CD14-positive monocyte (primary cell): ENCODE results near the gene CDH5. TPM values are rescaled to one million over a fixed set of nuclear protein-coding genes. Genes with fewer than 3 reads are reported as not detected.

ENCODE experiments used
- DNase-seq, 3 donors: peaks; one replicate each; pipeline ENCODE4 v3.0.0-alpha.2; 2011 to 2022
- H2AFZ ChIP-seq: 2 replicates; pipeline ENCODE4 v1.6.0; 2012; ENCODE audit warnings: mild to moderate bottlenecking, low read depth, low read length, inconsistent platforms; ENCODE audit not compliant: insufficient read depth, poor library complexity, severe bottlenecking
- H3K27ac ChIP-seq, 2 donors: 1 replicate in 1 of 2; 2 replicates in 1 of 2; pipeline ENCODE4 v1.5.1; 2012 to 2013; ENCODE audit warnings: low read length in 2 of 2, control low read depth in 1 of 2, inconsistent platforms in 1 of 2, low read depth in 1 of 2, mild to moderate bottlenecking in 1 of 2
- H3K27me3 ChIP-seq, 2 donors: one replicate each; pipeline versions ENCODE4 v1.6.0 to v1.6.1; 2011 to 2013; ENCODE audit warnings: low read length in 2 of 2; ENCODE audit not compliant: control insufficient read depth in 2 of 2, insufficient read depth in 2 of 2
- H3K36me3 ChIP-seq, 2 donors: replicated peaks in 1 of 2; 1 replicate in 1 of 2; 2 replicates in 1 of 2; pipeline versions ENCODE4 v1.5.1 to v1.6.1; 2012 to 2013; ENCODE audit warnings: low read length in 2 of 2, control low read depth in 1 of 2, inconsistent platforms in 1 of 2, mild to moderate bottlenecking in 1 of 2; ENCODE audit not compliant: insufficient read depth in 2 of 2, control insufficient read depth in 1 of 2
- H3K4me1 ChIP-seq, 2 donors: 1 replicate in 1 of 2; 2 replicates in 1 of 2; pipeline versions ENCODE4 v1.5.1 to v1.6.1; 2012 to 2013; ENCODE audit warnings: low read length in 2 of 2, control low read depth in 1 of 2, inconsistent platforms in 1 of 2, mild to moderate bottlenecking in 1 of 2, moderate library complexity in 1 of 2; ENCODE audit not compliant: insufficient read depth in 2 of 2, control insufficient read depth in 1 of 2
- H3K4me2 ChIP-seq: replicated peaks from 2 replicates; pipeline ENCODE3; 2012; ENCODE audit warnings: low read length, moderate library complexity, mild to moderate bottlenecking; ENCODE audit not compliant: poor library complexity, severe bottlenecking; ENCODE audit errors: extremely low read depth
- H3K4me3 ChIP-seq, 3 experiments: fragments of 200-600 bp in 1 of 3; sonication (generic) in 1 of 3; replicated peaks in 1 of 3; 1 replicate in 2 of 3; 2 replicates in 1 of 3; pipeline ENCODE4 v1.5.1; 2011 to 2013; ENCODE audit warnings: low read length in 3 of 3, mild to moderate bottlenecking in 3 of 3, control low read depth in 2 of 3, low read depth in 2 of 3, inconsistent platforms in 1 of 3, moderate library complexity in 1 of 3
- H3K79me2 ChIP-seq: 2 replicates; pipeline ENCODE4 v1.6.0; 2012; ENCODE audit warnings: mild to moderate bottlenecking, control low read depth, inconsistent platforms, low read length, moderate library complexity; ENCODE audit not compliant: insufficient read depth
- H3K9ac ChIP-seq: 2 replicates; pipeline ENCODE4 v1.6.0; 2017; ENCODE audit warnings: low read length, mild to moderate bottlenecking; ENCODE audit not compliant: insufficient read depth, poor library complexity, severe bottlenecking
- H3K9me3 ChIP-seq, 2 donors: replicated peaks in 1 of 2; 1 replicate in 1 of 2; 2 replicates in 1 of 2; pipeline versions ENCODE4 v1.5.1 to v1.6.1; 2012 to 2013; ENCODE audit warnings: low read length in 2 of 2, control low read depth in 1 of 2; ENCODE audit not compliant: control insufficient read depth in 1 of 2, insufficient read depth in 1 of 2
- H4K20me1 ChIP-seq: 2 replicates; pipeline ENCODE4 v1.6.0; 2012; ENCODE audit warnings: mild to moderate bottlenecking, low read length, control low read depth, moderate library complexity; ENCODE audit not compliant: insufficient read depth
- H3K27ac Mint-ChIP-seq, 7 donors: one replicate each; pipeline ENCODE4 v1.8.0; 2020; ENCODE audit warnings: mild to moderate bottlenecking in 7 of 7, mixed read lengths in 7 of 7, moderate library complexity in 6 of 7, inconsistent platforms in 2 of 7
- H3K27me3 Mint-ChIP-seq, 3 donors: one replicate each; pipeline ENCODE4 v1.8.0; 2021 to 2022; ENCODE audit warnings: low read depth in 3 of 3, mild to moderate bottlenecking in 3 of 3, mixed read lengths in 3 of 3, moderate library complexity in 3 of 3, inconsistent platforms in 1 of 3
- H3K36me3 Mint-ChIP-seq, 2 donors: one replicate each; pipeline ENCODE4 v1.8.0; 2020; ENCODE audit warnings: mixed read lengths in 2 of 2, inconsistent platforms in 1 of 2, mild to moderate bottlenecking in 1 of 2
- H3K4me1 Mint-ChIP-seq: one replicate; pipeline ENCODE4 v1.8.0; 2020; ENCODE audit warnings: mild to moderate bottlenecking, mixed read lengths
- H3K4me3 Mint-ChIP-seq, 2 donors: one replicate each; pipeline ENCODE4 v1.8.0; 2020; ENCODE audit warnings: mild to moderate bottlenecking in 2 of 2, mixed read lengths in 2 of 2, moderate library complexity in 1 of 2
- H3K9me3 Mint-ChIP-seq, 7 donors: one replicate each; pipeline ENCODE4 v1.8.0; 2020 to 2022; ENCODE audit warnings: mixed read lengths in 7 of 7, mild to moderate bottlenecking in 6 of 7, moderate library complexity in 6 of 7, inconsistent platforms in 2 of 7
- WGBS: methylation state at CpG from one replicate; pipeline ENCODE4 v1.1.5; 2013; ENCODE audit warnings: missing lambda C conversion rate; ENCODE audit not compliant: insufficient coverage; 5-methylcytosine and 5-hydroxymethylcytosine counted together
- intact Hi-C, 2 donors: fragments of 100-400 bp; cut with micrococcal nuclease; formaldehyde crosslinking; loops; one replicate each; pipeline versions ENCODE4 v1.15.0 to v1.15.1; 2023
- polyA plus RNA-seq, 3 donors: library from polyadenylated mRNA; depleted of rRNA in 1 of 3; unstranded in 2 of 3; stranded (reverse) in 1 of 3; fragments of 300-500 nt in 2 of 3; fragments of >200 nt in 1 of 3; fragmentation: Illumina TruSeq in 2 of 3; gene quantifications; 1 replicate in 2 of 3; 2 replicates in 1 of 3; pipeline ENCODE4 v1.2.3, GENCODE V29; 2012 to 2021
- TF ChIP-seq, protein P1 (sequence below): fragments of 200-600 bp; IDR thresholded peaks from one replicate; pipeline ENCODE4 v1.8.0; 2022; ENCODE audit warnings: antibody characterized with exemption, mild to moderate bottlenecking

Gene CDH5
- polyA plus RNA-seq, 3 donors, result 0.12 to 0.22 TPM; not detected in 1

DNA sequence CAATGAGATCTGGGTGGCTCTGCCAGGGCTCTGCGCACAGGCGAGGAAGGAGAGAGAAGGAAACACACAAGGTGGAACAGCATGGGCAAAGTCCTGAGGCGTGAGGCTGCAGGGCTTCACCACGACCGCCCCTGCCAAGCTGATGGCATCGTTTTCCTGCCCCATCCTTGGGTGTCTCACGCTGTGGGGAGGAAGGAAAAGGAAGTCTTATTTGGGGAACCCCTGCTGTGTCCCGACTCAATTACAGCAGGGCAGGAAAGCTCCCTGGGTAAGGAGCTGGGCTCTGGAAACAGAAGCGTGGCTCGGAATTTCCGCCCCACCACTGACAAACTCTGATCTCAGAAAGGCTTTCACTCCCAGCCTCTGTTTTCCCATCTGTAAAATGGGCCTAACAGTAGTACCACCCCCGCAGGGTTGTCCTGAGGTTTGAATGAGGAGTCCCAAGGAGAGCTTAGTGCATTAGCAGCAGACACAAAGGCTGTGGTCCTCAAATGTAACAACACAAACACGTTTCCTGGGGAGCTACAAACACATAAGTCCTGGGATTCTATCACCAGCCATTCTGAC, 3.2 kb upstream of the CDH5 start:
- TF ChIP-seq, protein P1, sequence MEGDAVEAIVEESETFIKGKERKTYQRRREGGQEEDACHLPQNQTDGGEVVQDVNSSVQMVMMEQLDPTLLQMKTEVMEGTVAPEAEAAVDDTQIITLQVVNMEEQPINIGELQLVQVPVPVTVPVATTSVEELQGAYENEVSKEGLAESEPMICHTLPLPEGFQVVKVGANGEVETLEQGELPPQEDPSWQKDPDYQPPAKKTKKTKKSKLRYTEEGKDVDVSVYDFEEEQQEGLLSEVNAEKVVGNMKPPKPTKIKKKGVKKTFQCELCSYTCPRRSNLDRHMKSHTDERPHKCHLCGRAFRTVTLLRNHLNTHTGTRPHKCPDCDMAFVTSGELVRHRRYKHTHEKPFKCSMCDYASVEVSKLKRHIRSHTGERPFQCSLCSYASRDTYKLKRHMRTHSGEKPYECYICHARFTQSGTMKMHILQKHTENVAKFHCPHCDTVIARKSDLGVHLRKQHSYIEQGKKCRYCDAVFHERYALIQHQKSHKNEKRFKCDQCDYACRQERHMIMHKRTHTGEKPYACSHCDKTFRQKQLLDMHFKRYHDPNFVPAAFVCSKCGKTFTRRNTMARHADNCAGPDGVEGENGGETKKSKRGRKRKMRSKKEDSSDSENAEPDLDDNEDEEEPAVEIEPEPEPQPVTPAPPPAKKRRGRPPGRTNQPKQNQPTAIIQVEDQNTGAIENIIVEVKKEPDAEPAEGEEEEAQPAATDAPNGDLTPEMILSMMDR, result no peak
- 74% methylated on average over 8 of the region's 13 CpGs for WGBS
- no peaks in the 10 kb centered on the region for H3K79me2 ChIP-seq
- no peak overlapping the region for H3K4me3 ChIP-seq
- no peak overlapping the region for H3K9ac ChIP-seq
- no peak overlapping the region for H3K27ac Mint-ChIP-seq
- H3K9me3 ChIP-seq, result no peaks in the 10 kb centered on the region
- H3K36me3 Mint-ChIP-seq, result no peaks in the 10 kb centered on the region
- no peak overlapping the region for H3K4me2 ChIP-seq
- H2AFZ ChIP-seq, result no peak overlapping the region
- H4K20me1 ChIP-seq, result no peaks in the 10 kb centered on the region
- no peak overlapping the region for H3K27ac ChIP-seq
- DNase-seq, result no peak
- peaks cover 0 to 6% (median 0%) of the 10 kb centered on the region in 7 donors for H3K9me3 Mint-ChIP-seq
- intact Hi-C loops, result no loop called here
- peaks cover 15 to 36% (median 22%) of the 10 kb centered on the region in 3 donors for H3K27me3 Mint-ChIP-seq
- H3K4me1 ChIP-seq, result peaks cover 45 to 50% of the 10 kb centered on the region in 2 donors
- H3K27me3 ChIP-seq, result peaks cover 0 to 14% of the 10 kb centered on the region in 2 donors
- no peaks in the 10 kb centered on the region for H3K36me3 ChIP-seq
- peaks cover 74% of the 10 kb centered on the region for H3K4me1 Mint-ChIP-seq
- peak overlapping the region in 1 of 2 donors; percentile 8 for H3K4me3 Mint-ChIP-seq

DNA sequence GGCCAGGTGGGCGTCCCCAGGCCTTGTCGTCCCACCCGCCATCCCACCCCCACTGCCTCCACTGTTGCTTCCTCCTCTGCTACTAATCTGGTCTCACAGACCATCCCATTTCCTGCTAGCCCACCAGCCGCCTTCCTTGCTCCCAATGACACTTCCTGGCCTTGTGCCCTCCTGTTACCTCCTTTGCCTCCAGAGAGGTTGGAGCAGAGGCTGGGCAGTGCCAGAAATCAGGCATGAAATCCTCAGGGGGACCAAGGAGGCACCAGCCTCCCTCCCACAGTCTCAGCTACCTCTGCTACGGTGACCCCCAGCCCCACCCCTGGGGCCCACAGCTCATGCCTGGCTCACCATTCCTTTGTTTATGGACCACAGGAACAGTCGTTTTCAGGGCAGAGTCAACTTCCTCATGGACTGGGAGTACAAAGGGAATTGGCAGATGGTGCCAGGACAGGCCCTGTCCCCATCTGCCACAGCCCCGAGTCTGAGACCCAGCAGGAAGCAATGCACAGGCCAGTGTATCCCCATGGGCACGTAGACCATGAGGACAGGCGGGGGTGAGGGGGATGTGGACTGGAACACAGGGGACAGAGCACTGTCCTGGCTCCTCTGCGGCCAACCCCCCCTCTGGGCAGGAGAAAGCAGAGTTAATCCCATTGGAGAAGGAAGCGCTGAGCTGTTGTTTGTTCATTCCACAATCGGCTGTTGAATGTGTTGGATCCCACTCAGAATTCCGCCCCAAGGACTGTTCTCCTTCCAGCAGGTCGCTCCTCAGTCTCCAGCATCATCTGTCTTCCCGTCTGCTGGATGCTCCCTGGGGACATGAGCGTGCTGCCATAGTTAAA, 2.2 kb upstream of the CDH5 start:
- Histone ChIP-seq H3K4me1 (peaks cover 55 to 61% of the 10 kb centered on the region in 2 donors), H2AFZ (no peak overlapping the region), H3K36me3 (no peaks in the 10 kb centered on the region), H3K79me2 (no peaks in the 10 kb centered on the region), H3K9me3 (no peaks in the 10 kb centered on the region), H4K20me1 (no peaks in the 10 kb centered on the region), H3K4me2 (no peak overlapping the region), H3K9ac (no peak overlapping the region), H3K27ac (no peak overlapping the region), H3K27me3 (peaks cover 0 to 14% of the 10 kb centered on the region in 2 donors), H3K4me3 (no peak overlapping the region)
- Mint-ChIP-seq H3K4me1 (peaks cover 82% of the 10 kb centered on the region), H3K27ac (peak overlapping the region in 2 of 7 donors; percentile 54 to 80), H3K4me3 (peak overlapping the region in 1 of 2 donors; percentile 28), H3K9me3 (peaks cover 0 to 6% (median 0%) of the 10 kb centered on the region in 7 donors), H3K27me3 (peaks cover 15 to 36% (median 20%) of the 10 kb centered on the region in 3 donors), H3K36me3 (no peaks in the 10 kb centered on the region)
- no peak for DNase-seq
- WGBS, result 43% methylated on average over 12 of the region's 16 CpGs
- intact Hi-C loops, result no loop called here
- TF ChIP-seq, protein P1, result no peak
